Activated naive CD4-positive, alpha-beta T cell (primary cell): Measurements from ENCODE around the gene CKB.
"Not testable (repeated sequence)": the region's sequence is repeated elsewhere in the genome, so short reads cannot be mapped to it uniquely, and the experiment has no call there.

Source experiments
- DNase-seq, 4 experiments: peaks; one replicate each; lab custom pipeline; 2025; lab: John Stamatoyannopoulos, UW

Gene CKB

DNA sequence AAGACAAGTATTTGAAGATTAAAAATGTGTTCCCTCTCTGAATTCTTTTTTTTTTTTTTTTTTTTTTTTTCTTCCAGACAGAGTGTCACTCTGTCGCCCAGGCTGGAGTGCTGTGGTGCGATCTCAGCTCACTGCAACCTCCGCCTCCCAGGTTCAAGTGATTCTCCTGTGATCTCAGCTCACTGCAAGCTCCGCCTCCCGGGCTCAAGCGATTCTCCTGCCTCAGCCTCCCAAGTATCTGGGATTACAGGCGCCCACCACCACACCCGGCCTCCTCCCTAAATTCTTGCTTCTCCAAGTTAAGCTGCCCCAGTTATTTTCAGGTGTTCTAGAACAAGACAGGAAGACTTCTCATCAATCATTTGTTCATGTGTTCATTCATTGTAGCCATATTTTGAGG, 10.4 kb downstream of the CKB start:
- DNase-seq: not testable (repeated sequence)

DNA sequence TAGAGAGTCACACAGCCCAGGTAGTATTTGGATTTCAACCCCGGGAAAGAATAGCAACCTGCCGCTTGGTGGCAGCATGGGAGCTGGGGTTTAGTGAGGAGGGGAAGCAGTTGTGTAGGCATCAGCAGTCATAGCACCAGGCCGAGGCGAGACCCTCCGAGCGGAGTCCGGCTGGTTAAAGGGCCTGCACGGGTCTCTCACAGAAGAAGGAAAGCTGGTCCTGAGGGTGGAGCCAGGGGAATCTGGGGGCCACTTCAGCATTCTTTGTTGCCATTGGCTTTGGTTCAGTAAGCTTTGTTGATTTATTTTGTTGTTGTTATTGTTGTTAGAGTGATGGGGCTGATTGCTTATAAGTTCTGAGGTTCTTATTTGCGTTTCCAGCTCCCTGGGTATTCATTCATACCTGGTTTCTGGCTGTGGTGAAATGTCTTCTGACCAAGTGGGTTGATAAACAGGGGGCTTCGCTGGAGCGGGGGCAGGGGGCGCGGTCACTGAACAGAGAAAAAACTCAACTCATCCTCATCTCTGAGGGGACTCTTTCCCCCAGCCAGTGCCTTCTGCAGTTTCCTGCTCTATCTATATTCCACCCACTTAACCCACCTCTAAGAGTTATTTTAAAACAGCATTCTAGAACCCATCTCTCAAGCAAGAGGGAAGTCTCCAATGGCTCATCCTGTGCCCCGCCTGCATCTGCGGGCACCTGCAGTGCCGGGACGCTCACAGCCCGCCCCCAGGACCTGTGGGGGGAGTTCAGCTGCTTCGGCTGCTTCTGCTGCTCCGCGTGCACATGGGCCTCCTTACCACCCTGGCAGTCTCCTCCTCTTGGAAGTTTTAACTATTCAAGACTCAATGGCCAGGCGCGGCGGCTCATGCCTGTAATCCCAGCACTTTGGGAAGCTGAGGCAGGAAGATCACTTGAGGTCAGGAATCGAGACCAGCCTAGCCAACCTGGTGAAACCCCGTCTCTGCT, 11.6 kb downstream of the CKB start:
- no peak for DNase-seq

DNA sequence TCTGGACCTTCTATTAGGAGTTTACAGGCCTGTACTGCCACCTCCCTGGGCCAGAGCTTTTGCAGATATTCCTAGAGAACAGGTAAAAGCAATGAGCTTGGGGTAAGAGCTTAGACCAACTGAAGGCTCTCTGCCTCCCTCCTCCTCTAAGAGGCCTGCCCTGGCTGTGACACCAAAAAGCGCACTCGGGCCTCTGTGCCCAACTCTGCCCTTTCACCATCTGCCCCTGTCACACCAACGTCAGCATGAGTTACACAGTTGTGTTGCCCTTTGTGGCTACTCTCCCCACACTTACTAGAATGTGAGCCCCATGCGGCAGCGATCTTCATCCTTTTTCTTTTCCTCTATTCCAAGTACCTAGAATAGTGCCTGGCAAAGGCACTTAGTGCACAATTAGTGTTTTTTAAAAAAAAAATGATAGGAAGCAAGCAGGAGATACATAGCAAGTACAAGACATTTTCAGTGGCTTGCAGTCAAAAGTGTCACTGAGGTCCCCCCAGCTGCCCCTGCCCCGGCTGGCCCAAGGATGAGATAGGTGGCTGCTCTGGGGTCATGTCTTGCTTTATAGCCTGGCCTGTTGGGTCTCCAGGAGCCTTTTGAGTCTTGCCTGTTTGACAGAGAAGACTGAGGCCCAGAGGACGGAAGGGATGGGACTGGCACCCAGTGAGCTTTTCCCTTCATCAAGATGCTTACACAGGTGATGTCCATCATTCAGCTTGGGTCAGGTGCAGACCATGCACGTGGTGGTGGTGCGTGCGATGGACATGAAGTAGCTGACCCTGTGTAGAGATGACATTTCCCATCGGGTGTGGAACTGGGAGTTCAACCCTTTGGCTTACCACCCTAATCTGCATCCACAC, 12.5 kb downstream of the CKB start:
- no peak for DNase-seq

DNA sequence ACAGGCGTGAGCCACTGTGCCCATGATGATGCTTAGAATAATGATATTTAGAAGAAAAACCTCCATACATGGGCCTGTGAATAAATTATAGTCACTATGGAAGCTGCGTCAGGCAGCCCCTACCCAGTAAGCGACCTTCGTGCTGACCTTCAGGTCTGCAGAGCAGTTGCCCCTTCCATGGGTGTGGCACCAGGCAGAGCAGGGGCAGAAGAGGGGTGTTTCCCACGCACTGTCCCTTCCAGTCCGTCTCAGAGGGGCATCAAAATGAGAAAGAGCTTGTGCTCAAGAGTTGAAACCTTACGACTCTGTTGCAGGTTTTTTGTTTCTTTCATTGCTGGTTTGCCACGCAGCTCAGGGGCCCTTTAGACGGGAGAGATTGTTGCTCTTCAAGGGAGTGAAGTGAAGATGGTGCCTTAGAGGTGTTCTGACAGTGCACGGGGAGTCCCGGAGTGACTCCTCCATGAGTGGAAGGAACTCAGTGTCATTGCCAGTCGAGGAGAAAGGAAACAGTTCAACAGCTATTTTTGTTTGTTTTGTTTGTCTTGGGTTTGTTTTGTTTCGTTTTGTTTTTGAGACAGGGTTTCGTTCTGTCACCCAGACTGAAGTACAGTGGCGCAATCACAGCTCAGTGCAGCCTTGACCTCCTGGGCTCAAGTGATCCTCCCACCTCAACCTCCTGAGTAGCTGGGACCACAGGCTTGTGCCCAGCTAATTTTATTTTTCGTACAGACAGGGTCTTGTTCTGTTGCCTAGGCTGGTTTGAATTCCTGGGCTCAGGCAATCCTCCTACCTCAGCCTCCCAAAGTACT, 13.9 kb downstream of the CKB start:
- DNase-seq: no peak

DNA sequence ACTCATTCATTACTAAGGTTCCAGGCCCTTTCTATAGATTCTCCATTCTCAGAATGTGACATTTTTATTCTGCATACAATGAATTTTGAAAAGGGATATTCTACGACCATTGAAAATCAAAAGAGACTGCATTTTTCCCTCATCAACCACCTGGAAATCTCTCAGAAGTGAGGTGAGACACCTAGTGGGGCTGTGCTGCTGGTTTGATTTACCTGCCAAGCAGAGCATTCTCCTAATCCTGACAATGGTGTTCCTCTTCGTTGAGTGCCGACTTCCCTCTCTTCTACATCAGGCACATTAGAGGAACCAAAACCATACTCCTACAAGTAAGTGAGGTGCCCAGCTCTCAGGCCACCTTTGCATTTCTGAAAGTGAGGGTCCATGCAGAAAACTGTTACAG, 14.9 kb downstream of the CKB start:
- DNase-seq: no peak

DNA sequence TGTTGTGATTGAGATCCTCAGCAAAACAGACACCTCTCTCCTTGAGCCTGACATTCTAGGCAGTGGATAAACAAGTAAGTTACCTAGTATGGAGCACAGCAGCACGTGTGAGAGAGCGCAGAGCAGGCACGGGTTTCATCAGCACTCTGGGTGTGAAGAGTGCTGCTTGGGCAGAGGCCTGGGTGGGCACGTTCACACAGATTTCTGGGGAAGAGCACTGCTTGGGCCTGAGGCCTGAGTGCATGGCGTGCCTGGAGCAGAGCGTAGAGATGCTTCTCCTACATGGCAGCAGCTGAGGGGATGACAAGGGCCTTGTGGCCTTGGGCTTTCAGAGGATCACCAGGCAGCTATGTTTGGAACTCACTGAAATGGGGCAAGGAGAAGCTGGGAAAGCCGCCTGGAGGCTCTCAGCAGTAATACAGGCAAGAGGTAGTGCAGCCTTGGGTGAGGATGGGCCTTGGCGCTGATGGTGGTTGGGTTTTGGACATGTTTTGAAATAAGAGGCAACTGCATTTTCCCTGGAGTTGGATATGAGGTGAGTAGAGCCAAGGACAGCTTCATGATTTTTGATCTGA, 17.6 kb downstream of the CKB start:
- no peak for DNase-seq

DNA sequence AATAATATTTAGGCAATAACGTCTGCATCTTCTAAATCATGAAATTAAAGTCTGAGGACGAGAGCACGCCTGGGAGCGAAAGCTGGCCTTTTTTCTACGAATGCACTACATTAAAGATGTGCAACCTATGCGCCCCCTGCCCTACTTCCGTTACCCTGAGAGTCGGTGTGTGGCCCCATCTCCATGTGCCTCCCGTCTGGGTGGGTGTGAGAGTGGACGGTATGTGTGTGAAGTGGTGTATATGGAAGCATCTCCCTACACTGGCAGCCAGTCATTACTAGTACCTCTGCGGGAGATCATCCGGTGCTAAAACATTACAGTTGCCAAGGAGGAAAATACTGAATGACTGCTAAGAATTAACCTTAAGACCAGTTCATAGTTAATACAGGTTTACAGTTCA, 19.3 kb downstream of the CKB start:
- DNase-seq: no peak

DNA sequence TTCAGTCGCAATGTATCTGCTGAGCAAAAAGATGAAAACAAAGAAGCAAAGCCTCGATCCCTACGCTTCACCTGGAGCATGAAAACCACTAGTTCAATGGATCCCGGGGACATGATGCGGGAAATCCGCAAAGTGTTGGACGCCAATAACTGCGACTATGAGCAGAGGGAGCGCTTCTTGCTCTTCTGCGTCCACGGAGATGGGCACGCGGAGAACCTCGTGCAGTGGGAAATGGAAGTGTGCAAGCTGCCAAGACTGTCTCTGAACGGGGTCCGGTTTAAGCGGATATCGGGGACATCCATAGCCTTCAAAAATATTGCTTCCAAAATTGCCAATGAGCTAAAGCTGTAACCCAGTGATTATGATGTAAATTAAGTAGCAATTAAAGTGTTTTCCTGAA, 19.8 kb downstream of the CKB start:
- DNase-seq: no peak

DNA sequence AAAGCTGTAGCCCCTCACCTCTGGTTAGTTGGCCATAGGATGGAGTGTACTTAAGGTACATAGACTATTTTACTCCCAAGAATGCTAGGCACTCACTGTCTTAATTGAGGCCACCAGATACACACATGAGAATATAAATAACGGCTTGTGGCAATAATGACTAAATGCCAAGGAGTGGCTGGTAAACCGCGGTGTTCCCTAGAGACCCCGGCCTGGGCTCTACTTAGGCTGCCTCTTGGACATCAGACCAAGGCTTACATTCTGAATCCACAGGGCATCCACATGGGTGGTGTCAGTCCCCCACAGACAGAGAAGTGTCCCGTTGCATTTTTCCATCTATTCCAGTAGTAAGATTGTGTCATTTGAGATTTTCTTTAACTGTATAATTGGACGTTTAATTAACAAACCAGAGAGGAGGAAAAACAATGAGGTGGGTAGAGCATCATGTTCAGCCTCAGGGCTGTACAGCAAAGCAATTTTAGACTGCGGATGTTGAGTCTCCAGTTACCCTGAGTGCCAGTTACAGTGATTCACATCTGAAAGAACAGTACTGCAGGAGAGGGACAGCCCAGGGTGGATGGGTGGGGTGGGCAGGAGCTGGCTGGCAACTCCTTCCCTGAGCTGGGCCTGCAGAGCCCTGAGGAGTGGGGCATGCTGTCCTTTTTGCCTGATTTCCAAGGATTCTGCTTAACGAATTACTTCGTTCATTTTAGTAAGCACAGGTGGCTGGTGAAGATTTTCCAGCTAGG, 20.5 kb downstream of the CKB start:
- no peak for DNase-seq

DNA sequence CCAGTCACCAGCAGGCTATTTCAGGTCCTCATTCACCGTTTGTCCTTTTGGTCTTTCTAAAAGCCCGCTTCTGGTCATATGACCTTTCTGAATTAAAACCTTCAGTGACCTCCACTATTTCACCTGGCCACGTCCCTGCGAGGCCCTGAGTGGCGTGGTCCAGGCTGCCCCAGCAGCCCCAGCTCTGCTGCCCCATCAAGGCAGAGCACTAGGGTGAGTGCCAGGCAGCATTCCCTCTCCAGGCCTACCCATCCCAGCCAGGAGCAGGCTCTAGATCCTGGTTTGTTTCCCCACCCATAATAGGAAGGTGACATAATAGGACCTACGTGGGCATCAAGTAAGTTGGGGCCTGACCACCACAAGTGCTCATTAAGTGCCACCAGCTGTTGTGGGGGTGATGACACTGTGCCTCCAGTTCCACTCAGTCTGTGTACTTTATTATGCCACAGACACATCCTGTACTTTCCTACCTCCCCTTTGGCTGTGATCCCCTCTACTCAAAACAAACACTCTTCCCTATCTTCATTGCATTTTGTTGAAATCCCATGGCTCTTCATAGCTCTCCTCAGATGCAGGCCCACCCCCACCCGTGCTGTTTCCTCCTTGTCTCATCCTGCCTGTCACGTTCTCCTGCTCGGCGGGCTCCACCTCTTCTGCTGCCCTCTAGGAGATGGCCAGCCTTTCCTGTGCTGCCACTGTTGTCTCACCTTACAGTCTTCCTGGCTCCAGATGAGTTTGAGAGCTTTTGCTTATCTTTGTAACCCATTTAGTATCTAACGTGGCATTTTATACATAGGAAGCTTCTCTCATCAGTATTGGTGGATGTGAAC, 21.4 kb downstream of the CKB start:
- DNase-seq: no peak

DNA sequence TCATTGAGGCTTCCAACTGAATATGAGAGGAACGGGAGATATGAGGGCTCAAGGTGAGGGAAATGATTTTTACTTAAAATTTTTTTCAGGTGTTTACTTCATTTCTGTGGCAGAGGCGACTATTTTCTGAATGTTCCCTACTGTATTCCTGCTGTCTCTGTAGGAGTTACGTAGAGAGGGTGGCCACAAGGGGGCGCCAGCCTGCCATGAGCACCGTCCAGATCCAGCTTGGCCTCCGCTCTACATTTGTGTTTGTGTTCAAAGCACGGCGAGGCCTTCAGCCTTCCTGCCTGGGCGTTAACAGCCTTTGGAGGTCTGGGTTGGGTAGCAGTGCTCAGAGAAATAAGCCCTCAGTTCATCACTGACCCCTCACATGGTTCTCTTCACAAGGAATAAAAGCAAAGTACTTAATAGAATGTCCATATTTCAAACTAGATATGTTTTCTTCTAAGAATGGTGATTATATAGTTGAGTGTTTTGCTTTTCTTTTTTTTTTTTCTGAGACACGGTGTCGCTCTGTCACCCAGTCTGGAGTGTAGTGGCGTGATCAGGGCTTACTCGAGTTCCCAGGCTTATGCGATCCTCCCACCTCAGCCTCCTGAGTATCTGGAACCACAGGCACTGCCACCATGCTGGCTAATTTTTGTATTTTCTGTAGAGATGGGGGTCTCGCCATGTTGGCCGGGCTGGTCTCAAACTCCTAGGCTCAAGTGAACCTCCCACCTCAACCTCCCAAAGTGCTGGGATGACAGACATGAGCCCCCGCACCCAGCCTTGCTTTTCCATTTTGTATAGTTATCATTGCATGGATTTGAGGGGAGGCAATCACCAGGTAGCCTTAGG, 22.3 kb downstream of the CKB start:
- peak; percentile 49 to 73 (median 64) for DNase-seq

DNA sequence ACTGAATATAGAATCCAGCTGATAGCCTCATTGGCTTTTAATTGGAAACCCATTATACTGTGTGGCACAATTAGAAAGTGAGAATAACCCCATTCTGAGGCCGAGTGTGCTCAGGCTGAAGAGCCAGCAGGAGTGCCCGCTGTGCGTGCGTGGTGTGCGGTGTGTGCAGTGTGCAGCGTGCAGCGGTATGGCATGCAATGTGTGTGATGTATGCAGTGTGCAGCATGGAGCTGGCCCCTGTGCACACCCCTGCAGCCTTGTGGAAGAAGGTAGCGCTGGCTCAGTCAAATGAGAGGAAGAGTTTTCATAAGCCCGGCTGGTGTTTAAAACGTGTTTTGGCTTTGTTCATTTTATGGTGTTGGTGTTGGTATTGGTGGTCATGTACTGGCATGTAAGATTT, 22.9 kb downstream of the CKB start:
- no peak for DNase-seq

DNA sequence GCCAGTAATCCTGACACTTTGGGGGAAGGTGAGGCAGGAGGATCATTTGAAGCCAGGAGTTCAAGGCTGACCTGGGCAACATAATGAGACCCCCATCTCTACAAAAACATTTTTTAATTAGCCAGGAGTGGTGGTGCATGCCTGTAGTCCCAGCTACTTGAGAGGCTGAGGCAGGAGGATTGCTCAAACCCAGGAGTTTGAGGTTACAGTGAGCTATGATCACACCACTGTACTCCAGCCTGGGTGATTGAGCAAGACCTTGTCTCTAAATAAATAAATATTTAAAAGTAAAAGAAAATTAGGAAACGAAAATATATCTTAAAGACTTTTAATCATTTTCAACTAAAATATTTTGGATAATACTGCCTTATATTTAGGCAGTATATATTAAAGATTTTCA, 25.9 kb downstream of the CKB start:
- no peak for DNase-seq

DNA sequence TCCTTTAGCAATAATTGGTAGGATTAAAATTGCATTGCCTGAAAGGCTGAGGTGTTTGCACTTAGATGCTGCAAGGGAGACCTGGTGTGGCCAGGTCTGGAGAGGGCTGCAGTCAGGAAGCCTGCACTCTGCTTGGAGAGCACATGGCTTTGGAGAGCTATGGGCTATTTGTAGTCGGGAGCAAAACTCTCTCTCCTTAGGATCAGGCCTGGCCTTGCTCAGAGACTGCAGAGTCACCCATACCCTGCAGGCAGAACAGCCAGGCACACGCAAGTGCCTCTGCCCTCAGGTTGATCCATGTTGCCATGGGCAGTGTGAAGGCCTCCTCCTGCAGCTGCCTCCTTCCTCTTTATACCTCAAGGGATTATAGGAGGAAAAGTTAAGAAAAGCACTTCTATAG, 26.8 kb downstream of the CKB start:
- DNase-seq: no peak

DNA sequence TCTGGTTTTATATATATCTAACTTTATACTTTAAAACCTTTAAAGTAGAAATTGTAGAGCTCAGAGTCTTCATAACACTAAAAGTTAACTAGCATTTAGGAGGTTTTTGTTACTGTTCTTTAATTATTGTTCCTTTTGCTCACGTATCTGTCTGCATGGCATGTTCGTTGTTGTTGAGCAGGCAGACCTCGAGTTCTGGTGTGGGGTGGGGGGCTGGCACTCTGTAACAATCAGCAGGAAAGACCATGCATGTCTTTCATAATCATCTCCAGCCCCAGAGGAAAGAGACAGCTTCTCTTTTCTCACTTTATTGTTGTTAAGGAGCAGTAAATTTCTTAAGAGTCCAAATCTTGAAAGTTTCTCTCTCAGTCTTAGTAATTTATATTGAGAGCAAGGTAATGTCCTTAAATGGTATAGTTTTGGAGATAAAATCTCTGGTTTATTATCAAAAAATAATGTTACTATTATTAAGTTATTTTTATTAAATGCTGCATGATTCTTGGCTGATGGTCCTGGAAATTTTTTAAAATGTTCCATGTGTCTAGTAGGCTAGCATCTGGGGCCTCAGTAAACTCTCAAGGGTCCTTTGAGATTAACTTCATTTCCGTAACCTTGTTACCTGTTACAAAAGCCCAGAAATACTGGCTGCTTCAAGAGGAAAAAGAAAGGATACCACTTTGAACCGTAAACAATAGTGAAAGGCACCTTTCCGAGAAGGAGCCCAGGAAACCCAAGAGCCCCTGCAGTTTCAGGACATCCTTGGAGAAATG, 30.3 kb downstream of the CKB start:
- DNase-seq: no peak

DNA sequence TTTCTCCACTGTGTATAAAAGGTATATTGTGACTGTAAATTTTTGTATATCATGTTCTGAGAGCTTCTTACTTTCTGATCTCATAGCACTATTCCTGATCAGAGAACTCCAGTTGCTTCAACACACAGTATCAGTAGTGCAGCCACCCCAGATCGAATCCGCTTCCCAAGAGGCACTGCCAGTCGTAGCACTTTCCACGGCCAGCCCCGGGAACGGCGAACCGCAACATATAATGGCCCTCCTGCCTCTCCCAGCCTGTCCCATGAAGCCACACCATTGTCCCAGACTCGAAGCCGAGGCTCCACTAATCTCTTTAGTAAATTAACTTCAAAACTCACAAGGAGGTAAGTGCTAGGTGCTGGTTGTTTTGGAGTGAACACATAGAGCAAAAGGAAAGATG, 30.9 kb downstream of the CKB start:
- no peak for DNase-seq

DNA sequence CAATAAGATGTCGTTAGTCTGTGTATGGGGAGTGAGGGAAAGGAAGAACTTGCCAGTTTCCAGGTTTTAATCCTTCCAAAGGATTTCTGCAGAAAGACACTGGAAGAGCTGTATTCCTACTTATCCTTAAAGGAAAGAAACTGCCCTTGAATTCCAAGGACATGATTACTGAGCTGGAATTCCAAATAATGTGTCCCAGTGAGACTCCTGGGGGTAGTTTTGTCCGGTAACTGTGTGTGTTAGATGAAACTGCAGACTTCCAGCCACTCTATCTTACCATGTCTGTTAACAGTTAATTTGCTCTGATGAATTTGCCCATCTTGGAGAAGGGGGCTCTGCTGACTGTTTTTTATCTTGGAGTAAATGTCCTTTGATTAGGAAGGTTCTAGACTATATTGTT, 33.0 kb downstream of the CKB start:
- no peak for DNase-seq

DNA sequence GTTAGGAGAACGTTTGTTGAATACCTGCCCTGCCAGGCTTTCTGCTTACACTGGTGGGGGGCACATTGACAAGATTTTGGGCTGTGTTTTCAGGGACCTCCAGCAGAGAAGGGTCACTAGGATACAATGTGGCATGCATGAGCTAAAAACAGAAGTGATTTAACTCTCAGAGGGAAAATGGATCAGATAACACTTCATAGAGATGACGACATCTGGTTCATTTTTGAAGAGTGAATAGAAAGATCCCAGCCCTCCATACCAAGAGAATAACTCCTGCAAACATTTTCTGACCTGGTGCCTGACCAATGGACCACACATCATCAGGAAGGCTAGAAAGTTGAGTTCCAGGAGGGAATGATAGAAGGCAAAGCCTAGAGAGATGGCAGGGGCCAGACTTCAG, 33.7 kb downstream of the CKB start:
- DNase-seq: no peak

DNA sequence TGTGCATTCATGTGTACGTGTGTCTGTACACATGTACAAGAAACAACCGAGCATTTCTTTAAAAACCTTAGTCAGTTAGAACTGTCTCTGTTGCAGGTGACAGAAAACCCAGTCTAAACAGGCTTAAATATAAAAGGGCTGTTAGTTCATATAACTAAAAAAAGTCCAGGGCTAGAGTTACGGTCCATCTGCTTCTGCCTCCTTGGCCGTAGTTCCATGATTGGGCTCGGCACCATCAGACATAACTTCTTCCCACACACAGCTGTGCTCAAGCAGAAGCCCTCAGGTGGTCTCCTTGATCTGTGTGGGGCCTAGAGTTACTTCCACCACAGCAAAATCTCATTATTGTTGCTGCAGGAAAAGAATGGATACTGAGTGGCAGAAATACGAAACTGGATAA, 34.6 kb downstream of the CKB start:
- no peak for DNase-seq
